ENCODE data around the gene ACOX3. TPM values are rescaled to one million over a fixed set of nuclear protein-coding genes. Genes with fewer than 3 reads are reported as not detected.

The ACOX3 gene
- total RNA-seq, 1 experiment from 2014 or later = 17.9 TPM

DNA sequence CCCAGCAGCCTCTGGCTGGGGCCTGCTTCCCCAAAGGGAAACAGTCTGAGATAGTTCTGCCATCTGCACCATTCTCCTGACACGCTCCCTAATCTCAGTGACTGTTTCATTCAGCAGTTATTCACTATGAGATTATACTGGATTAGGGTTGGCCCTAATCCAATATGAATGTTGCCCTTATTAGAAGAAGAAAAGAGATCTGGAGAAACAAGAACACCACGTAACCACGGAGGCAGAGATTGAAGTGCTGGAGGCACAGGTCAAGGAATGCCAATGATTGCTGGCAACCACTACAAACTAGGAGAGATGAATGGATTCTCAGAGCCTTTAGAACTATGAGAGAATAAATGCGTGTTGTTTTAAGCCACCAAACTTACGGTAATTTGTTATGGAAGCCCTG, 7.4 kb downstream of the ACOX3 start:
- intact Hi-C loops (cut with micrococcal nuclease) = no loop called here
- Mint-ChIP-seq H3K4me1 (ENCODE audit: insufficient read depth, unreplicated experiment) (peaks cover 30% of the 10 kb centered on the region), H3K4me3 (ENCODE audit: unreplicated experiment) (no peak overlapping the region), H3K27ac (ENCODE audit: low read depth, unreplicated experiment) (no peak overlapping the region), H3K27me3 (ENCODE audit: insufficient read depth, unreplicated experiment) (no peaks in the 10 kb centered on the region), H3K36me3 (ENCODE audit: insufficient read depth, unreplicated experiment) (peaks cover 21% of the 10 kb centered on the region), H3K9me3 (ENCODE audit: unreplicated experiment) (no peaks in the 10 kb centered on the region)
- ChIA-PET POLR2A (no interaction called here), CTCF (interaction anchor here (0.8 kb wide), 1 partner anchor 1227 kb away, joined by 4 read pairs; no protein-coding TSS in a partner anchor)
- DNase-seq (ENCODE audit: unreplicated experiment) = no peak
- TF ChIP-seq, protein P1, sequence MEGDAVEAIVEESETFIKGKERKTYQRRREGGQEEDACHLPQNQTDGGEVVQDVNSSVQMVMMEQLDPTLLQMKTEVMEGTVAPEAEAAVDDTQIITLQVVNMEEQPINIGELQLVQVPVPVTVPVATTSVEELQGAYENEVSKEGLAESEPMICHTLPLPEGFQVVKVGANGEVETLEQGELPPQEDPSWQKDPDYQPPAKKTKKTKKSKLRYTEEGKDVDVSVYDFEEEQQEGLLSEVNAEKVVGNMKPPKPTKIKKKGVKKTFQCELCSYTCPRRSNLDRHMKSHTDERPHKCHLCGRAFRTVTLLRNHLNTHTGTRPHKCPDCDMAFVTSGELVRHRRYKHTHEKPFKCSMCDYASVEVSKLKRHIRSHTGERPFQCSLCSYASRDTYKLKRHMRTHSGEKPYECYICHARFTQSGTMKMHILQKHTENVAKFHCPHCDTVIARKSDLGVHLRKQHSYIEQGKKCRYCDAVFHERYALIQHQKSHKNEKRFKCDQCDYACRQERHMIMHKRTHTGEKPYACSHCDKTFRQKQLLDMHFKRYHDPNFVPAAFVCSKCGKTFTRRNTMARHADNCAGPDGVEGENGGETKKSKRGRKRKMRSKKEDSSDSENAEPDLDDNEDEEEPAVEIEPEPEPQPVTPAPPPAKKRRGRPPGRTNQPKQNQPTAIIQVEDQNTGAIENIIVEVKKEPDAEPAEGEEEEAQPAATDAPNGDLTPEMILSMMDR (IDR thresholded peaks at IDR 0.05; ENCODE audit: unreplicated experiment) = no peak
- no TSS peak for BruUV-seq (replicated peaks)

GRCh38 chr4:8431553-8431952, 9.0 kb downstream of the ACOX3 start:
- CTCF ChIA-PET = no interaction called here
- Mint-ChIP-seq H3K4me3 (ENCODE audit: unreplicated experiment) (no peak overlapping the region), H3K27ac (ENCODE audit: low read depth, unreplicated experiment) (no peak overlapping the region), H3K36me3 (ENCODE audit: insufficient read depth, unreplicated experiment) (peaks cover 27% of the 10 kb centered on the region), H3K27me3 (ENCODE audit: insufficient read depth, unreplicated experiment) (no peaks in the 10 kb centered on the region), H3K9me3 (ENCODE audit: unreplicated experiment) (no peaks in the 10 kb centered on the region), H3K4me1 (ENCODE audit: insufficient read depth, unreplicated experiment) (peaks cover 25% of the 10 kb centered on the region)
- intact Hi-C loops (cut with micrococcal nuclease) = no loop called here
- TF ChIP-seq, protein P1 (IDR thresholded peaks at IDR 0.05; ENCODE audit: unreplicated experiment) = no peak
- no TSS peak for BruUV-seq (replicated peaks)
- POLR2A ChIA-PET = interaction anchor here (1.2 kb wide), 1 partner anchor 8 kb away, joined by 5 read pairs; no protein-coding TSS in a partner anchor
- no peak for DNase-seq (ENCODE audit: unreplicated experiment)

DNA sequence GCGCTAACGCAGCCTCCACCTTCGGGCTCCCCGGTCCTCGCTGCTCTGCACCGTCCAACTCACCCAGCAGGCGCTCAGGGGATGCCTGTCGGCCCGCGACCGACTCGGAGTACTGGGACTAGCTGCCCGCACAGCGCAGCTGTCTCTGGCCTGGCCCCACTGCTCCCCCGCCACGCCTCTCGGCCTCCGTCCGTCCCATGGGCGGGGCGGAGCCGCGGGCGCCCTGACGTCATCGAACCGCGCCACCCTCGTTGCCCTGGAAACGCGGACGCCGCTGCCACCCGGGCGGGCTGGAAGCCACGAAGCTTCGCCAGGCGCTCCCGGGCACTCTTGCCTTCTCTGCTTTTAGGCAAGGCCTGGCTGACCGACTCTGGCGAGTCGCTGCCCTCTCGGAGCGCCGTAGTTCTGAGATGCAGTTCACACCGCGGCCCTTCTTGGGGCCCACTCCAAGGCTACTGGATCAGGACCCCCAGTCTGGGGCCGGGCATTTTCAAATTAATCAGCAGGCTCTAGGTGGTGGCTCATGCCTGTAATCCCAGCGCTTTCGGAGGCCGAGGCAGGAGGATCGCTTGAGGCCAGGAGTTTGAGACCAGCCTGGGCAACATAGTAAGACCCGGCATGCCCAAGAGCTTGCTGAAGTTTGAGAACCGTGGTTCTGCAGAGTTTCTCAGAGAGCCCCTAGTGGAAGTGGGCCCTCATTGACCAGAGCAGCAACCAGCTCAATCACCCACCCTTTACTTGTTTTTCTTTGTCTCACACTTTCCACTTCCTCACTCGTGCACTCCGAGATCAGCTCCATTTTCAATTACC, 12.0 kb downstream of the ACOX3 start:
- no TSS peak for BruUV-seq (replicated peaks)
- ChIA-PET POLR2A (interaction anchor here (0.6 to 3.6 kb wide), 8 partner anchors 7 to 1325 kb away, joined by 3 to 105 read pairs (median 4); partner anchors contain the start of genes ACOX3 and TRMT44), CTCF (interaction anchor here (0.6 to 1.3 kb wide), 6 partner anchors 9 to 1409 kb away, joined by 3 to 5 read pairs (median 3); no protein-coding TSS in a partner anchor)

GRCh38 chr4:8427761-8428287, 12.7 kb downstream of the ACOX3 start:
- DNase-seq (ENCODE audit: unreplicated experiment) = peak; percentile 49
- Mint-ChIP-seq H3K27ac (ENCODE audit: low read depth, unreplicated experiment) (peak overlapping the region; percentile 97), H3K4me3 (ENCODE audit: unreplicated experiment) (peak overlapping the region; percentile 98), H3K27me3 (ENCODE audit: insufficient read depth, unreplicated experiment) (no peaks in the 10 kb centered on the region), H3K9me3 (ENCODE audit: unreplicated experiment) (no peaks in the 10 kb centered on the region), H3K4me1 (ENCODE audit: insufficient read depth, unreplicated experiment) (peaks cover 23% of the 10 kb centered on the region), H3K36me3 (ENCODE audit: insufficient read depth, unreplicated experiment) (peaks cover 22% of the 10 kb centered on the region)
- no TSS peak for BruUV-seq (replicated peaks)
- TF ChIP-seq, protein P1 (IDR thresholded peaks at IDR 0.05; ENCODE audit: unreplicated experiment) = no peak
- ChIA-PET POLR2A (interaction anchor here (0.8 to 3.6 kb wide), 6 partner anchors 8 to 246 kb away, joined by 3 to 105 read pairs (median 6); partner anchors contain the start of genes ACOX3 and TRMT44), CTCF (interaction anchor here (0.6 to 1.9 kb wide), 5 partner anchors 9 to 251 kb away, joined by 3 to 5 read pairs (median 3); no protein-coding TSS in a partner anchor)
- intact Hi-C loops (cut with micrococcal nuclease) = no loop called here

More for the DNA sequence above, 12.0 kb downstream of the ACOX3 start:
- peaks cover 22% of the 10 kb centered on the region for H3K36me3 Mint-ChIP-seq (ENCODE audit: insufficient read depth, unreplicated experiment)
- H3K4me1 Mint-ChIP-seq (ENCODE audit: insufficient read depth, unreplicated experiment) = peaks cover 23% of the 10 kb centered on the region
- DNase-seq (ENCODE audit: unreplicated experiment) = peak; percentile 83
- peak overlapping the region; percentile 97 for H3K27ac Mint-ChIP-seq (ENCODE audit: low read depth, unreplicated experiment)
- intact Hi-C loops (cut with micrococcal nuclease) = no loop called here
- TF ChIP-seq, protein P1 (IDR thresholded peaks at IDR 0.05; ENCODE audit: unreplicated experiment) = peak; percentile 37
- H3K4me3 Mint-ChIP-seq (ENCODE audit: unreplicated experiment) = peak overlapping the region; percentile 98
- no peaks in the 10 kb centered on the region for H3K27me3 Mint-ChIP-seq (ENCODE audit: insufficient read depth, unreplicated experiment)
- no peaks in the 10 kb centered on the region for H3K9me3 Mint-ChIP-seq (ENCODE audit: unreplicated experiment)

Measured in MCF 10A (cell line).